OCI-LY7 (cell line): ENCODE measurements around the gene NODAL. TPM values are rescaled to one million over a fixed set of nuclear protein-coding genes. Genes with fewer than 3 reads are reported as not detected.

ENCODE experiments used
- total RNA-seq, 2 experiments: library from RNA; depleted of rRNA in 1 of 2; stranded (reverse); fragments of >200 nt in 1 of 2; shearing (Covaris generic) in 1 of 2; gene quantifications; 2 replicates each; pipeline ENCODE4 v1.2.3, GENCODE V29; 2014 to 2022

The NODAL gene
- total RNA-seq, 2 experiments from 2014 or later: not detected

Other genes with a start within 250 kb of the NODAL start
- 215 and 221 TPM in 2 replicates for gene PPA1, start 208.3 kb downstream of the NODAL start, total RNA-seq (2014; rRNA removed; shearing (Covaris generic))
- gene PPA1, start 208.3 kb downstream of the NODAL start, total RNA-seq (2022): 223 and 231 TPM in 2 replicates
- not detected in 2 replicates for gene NPFFR1, start 157.7 kb downstream of the NODAL start, total RNA-seq (2014; rRNA removed; shearing (Covaris generic))
- not detected in 2 replicates for gene NPFFR1, start 157.7 kb downstream of the NODAL start, total RNA-seq (2022)
- 5.8 and 6.1 TPM in 2 replicates for gene LRRC20, start 59.1 kb downstream of the NODAL start, total RNA-seq (2014; rRNA removed; shearing (Covaris generic))
- gene LRRC20, start 59.1 kb downstream of the NODAL start, total RNA-seq (2022): 12.2 and 12.8 TPM in 2 replicates
- 20.3 and 24.5 TPM in 2 replicates for gene EIF4EBP2, start 37.5 kb downstream of the NODAL start, total RNA-seq (2014; rRNA removed; shearing (Covaris generic))
- gene EIF4EBP2, start 37.5 kb downstream of the NODAL start, total RNA-seq (2022): 59.8 and 64.4 TPM in 2 replicates
- gene PALD1, start 37.1 kb upstream of the NODAL start, total RNA-seq (2014; rRNA removed; shearing (Covaris generic)): 41.6 and 52.7 TPM in 2 replicates
- 54.5 and 66.7 TPM in 2 replicates for gene PALD1, start 37.1 kb upstream of the NODAL start, total RNA-seq (2022)
- 4.6 and 7.0 TPM in 2 replicates for gene PRF1, start 161.1 kb upstream of the NODAL start, total RNA-seq (2014; rRNA removed; shearing (Covaris generic))
- gene PRF1, start 161.1 kb upstream of the NODAL start, total RNA-seq (2022): 5.8 and 6.3 TPM in 2 replicates
- gene ADAMTS14, start 230.8 kb upstream of the NODAL start, total RNA-seq (2014; rRNA removed; shearing (Covaris generic)): 0.03 and 0.10 TPM in 2 replicates
- 0.11 TPM in 1 of 2 replicates, not detected in the other for gene ADAMTS14, start 230.8 kb upstream of the NODAL start, total RNA-seq (2022)